ENCODE results near the gene TSFM.

TSFM gene

GRCh38 chr12:57834086-57834876 is 51.7 kb downstream of the TSFM start:
- TF ChIP-seq CTCF (IDR thresholded peaks at IDR 0.05; ENCODE audit: low read depth, low read length): no peak
- peaks cover 23% of the 10 kb centered on the region for H3K4me1 ChIP-seq
- DNase-seq: no peak

DNA sequence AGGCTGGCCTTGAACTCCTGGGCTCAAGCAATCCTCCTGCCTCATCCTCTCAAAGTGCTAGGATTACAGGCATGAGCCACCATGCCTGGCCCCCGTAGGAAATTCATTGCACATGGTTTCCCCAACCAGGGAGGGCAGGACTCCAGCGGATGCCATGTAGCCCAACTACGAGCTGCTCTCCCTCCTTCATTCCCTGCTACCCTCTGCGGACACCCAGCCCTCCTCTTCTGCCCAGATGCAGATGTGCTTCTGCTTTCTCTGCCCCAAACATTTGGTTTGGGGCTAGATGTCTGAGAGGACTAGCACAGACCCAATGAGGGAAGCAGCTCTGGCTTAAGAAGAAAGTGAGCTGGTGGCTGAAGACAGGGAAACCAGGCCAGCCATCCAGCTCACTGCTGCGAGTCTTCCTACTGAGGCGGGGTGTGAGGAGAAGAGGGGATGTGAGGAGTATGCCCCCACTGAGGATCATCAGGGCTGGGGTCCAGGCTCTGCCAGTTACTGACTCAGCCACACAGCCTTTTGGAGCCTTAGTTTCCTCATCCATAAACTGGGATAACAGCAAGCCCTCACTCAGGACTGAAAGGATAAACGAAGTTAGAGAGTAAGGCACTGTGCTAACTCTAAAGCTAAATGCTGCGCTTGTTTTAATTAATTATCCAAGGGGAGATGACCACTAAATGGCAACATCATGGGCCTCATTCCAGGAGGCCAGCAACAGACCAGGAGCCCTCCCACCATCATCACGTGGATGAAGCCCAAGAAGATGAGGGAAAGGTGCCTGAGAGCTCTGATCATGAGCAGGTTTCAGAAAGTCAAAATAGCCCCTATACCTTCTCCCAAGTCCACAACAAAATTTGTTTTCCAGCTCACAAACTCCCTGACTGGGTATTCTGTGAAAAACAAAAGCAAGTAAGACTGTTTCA is 53.0 kb downstream of the TSFM start:
- DNase-seq: no peak
- no peak overlapping the region for H3K4me3 ChIP-seq (ENCODE audit: low read depth, low read length)
- peaks cover 34% of the 10 kb centered on the region for H3K4me1 ChIP-seq
- no peak for TF ChIP-seq CTCF (IDR thresholded peaks at IDR 0.05; ENCODE audit: low read depth, low read length)
- no peaks in the 10 kb centered on the region for H3K27me3 ChIP-seq
- H3K9me3 ChIP-seq: no peaks in the 10 kb centered on the region
- no peaks in the 10 kb centered on the region for H3K36me3 ChIP-seq

More at GRCh38 chr12:57834086-57834876, 51.7 kb downstream of the TSFM start:
- Histone ChIP-seq H3K4me3 (ENCODE audit: low read depth, low read length) (no peak overlapping the region), H3K27me3 (no peaks in the 10 kb centered on the region), H3K36me3 (peaks cover 6% of the 10 kb centered on the region), H3K9me3 (no peaks in the 10 kb centered on the region)

- Histone ChIP-seq H3K36me3 (no peaks in the 10 kb centered on the region), H3K9me3 (no peaks in the 10 kb centered on the region), H3K27me3 (no peaks in the 10 kb centered on the region), H3K4me1 (peaks cover 36% of the 10 kb centered on the region), H3K4me3 (ENCODE audit: low read depth, low read length) (no peak overlapping the region)
- no peak for TF ChIP-seq CTCF (IDR thresholded peaks at IDR 0.05; ENCODE audit: low read depth, low read length)
- no peak for DNase-seq
Observed at GRCh38 chr12:57836442-57837375, 54.1 kb downstream of the TSFM start.

DNA sequence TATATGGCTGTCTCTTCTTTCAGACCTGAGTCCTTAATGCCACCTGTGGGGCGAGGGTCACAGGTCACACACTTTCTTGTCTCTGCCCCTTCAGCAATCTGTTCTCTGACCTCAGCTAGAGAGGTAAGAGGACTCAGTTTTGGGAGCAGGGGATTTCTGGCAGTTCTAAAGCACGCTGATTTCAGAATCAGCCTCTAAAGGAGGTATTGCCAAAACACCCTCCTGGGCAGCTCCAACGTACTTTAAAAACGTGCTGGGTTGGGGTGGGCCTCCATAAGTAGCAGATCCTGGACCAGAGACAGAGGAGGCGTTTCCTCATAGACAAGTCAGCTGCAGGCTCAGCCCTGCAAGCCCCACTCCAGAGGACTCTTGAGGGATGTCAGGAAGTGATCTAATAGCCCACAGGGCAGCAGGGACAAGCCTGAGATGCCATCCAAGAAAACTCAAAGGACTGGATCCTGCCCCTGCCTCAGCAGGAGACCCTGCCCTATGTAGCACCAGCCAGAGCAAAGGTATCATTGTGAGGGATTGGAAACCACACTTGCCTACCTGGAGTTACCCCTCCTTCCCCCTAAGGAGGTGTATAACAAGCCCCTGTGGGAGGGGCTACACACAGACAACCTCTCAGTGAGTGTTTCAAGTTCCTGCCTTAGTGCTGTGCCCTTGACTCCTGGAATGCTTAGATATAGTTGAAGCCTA is 55.4 kb downstream of the TSFM start:
- no peak for TF ChIP-seq CTCF (IDR thresholded peaks at IDR 0.05; ENCODE audit: low read depth, low read length)
- Histone ChIP-seq H3K4me1 (peaks cover 47% of the 10 kb centered on the region), H3K4me3 (ENCODE audit: low read depth, low read length) (no peak overlapping the region), H3K9me3 (no peaks in the 10 kb centered on the region), H3K27me3 (no peaks in the 10 kb centered on the region), H3K36me3 (no peaks in the 10 kb centered on the region)
- DNase-seq: no peak

GRCh38 chr12:57838594-57839302 is 56.2 kb downstream of the TSFM start:
- H3K36me3 ChIP-seq: no peaks in the 10 kb centered on the region
- DNase-seq: no peak
- no peak overlapping the region for H3K4me3 ChIP-seq (ENCODE audit: low read depth, low read length)
- H3K4me1 ChIP-seq: peaks cover 51% of the 10 kb centered on the region
- no peaks in the 10 kb centered on the region for H3K27me3 ChIP-seq
- no peaks in the 10 kb centered on the region for H3K9me3 ChIP-seq
- TF ChIP-seq CTCF (IDR thresholded peaks at IDR 0.05; ENCODE audit: low read depth, low read length): no peak

All from BE2C (cell line).